ENCODE results near the gene JARID2. TPM values are rescaled to one million over a fixed set of nuclear protein-coding genes. Genes with fewer than 3 reads are reported as not detected.
A peak's percentile ranks its signal among the peaks of the same experiment; 100 is the strongest.

JARID2 gene
- polyA plus RNA-seq, 1 donor = 13.3 TPM

- no peak for DNase-seq
- H3K36me3 ChIP-seq (ENCODE audit: control insufficient read depth, insufficient read depth, low read length) = peaks cover 78% of the 10 kb centered on the region
Measured at GRCh38 chr6:15499591-15499990, 253.7 kb downstream of the JARID2 start.

GRCh38 chr6:15500078-15500740 lies 254.3 kb downstream of the JARID2 start:
- Histone ChIP-seq H3K4me1 (ENCODE audit: control insufficient read depth, insufficient read depth, low read length) (no peaks in the 10 kb centered on the region), H3K4me3 (ENCODE audit: low read length) (no peak overlapping the region), H3K27me3 (ENCODE audit: control insufficient read depth, insufficient read depth, low read length) (no peaks in the 10 kb centered on the region), H3K27ac (ENCODE audit: low read length) (no peak overlapping the region), H3K9me3 (ENCODE audit: control insufficient read depth, low read depth, low read length) (peaks cover 8% of the 10 kb centered on the region), H3K36me3 (ENCODE audit: control insufficient read depth, insufficient read depth, low read length) (peaks cover 78% of the 10 kb centered on the region)
- no peak for DNase-seq
- no CpG with 5 or more reads among the region's 16 CpGs for WGBS (ENCODE audit: insufficient coverage, low lambda C conversion rate)

More at GRCh38 chr6:15499591-15499990, 253.7 kb downstream of the JARID2 start:
- Histone ChIP-seq H3K9me3 (ENCODE audit: control insufficient read depth, low read depth, low read length) (peaks cover 8% of the 10 kb centered on the region), H3K4me3 (ENCODE audit: low read length) (no peak overlapping the region), H3K27ac (ENCODE audit: low read length) (no peak overlapping the region), H3K4me1 (ENCODE audit: control insufficient read depth, insufficient read depth, low read length) (no peaks in the 10 kb centered on the region), H3K27me3 (ENCODE audit: control insufficient read depth, insufficient read depth, low read length) (no peaks in the 10 kb centered on the region)
- 100% methylated on average over 1 of the region's 9 CpGs for WGBS (ENCODE audit: insufficient coverage, low lambda C conversion rate)

GRCh38 chr6:15500901-15501825 lies 255.3 kb downstream of the JARID2 start:
- no peak for DNase-seq
- no peaks in the 10 kb centered on the region for H3K4me1 ChIP-seq (ENCODE audit: control insufficient read depth, insufficient read depth, low read length)
- H3K4me3 ChIP-seq (ENCODE audit: low read length) = no peak overlapping the region
- no peak overlapping the region for H3K27ac ChIP-seq (ENCODE audit: low read length)
- H3K36me3 ChIP-seq (ENCODE audit: control insufficient read depth, insufficient read depth, low read length) = peaks cover 74% of the 10 kb centered on the region
- peaks cover 8% of the 10 kb centered on the region for H3K9me3 ChIP-seq (ENCODE audit: control insufficient read depth, low read depth, low read length)
- H3K27me3 ChIP-seq (ENCODE audit: control insufficient read depth, insufficient read depth, low read length) = no peaks in the 10 kb centered on the region
- no CpG with 5 or more reads among the region's 38 CpGs for WGBS (ENCODE audit: insufficient coverage, low lambda C conversion rate)

- Histone ChIP-seq H3K9me3 (ENCODE audit: control insufficient read depth, low read depth, low read length) (peaks cover 1% of the 10 kb centered on the region), H3K27ac (ENCODE audit: low read length) (no peak overlapping the region), H3K36me3 (ENCODE audit: control insufficient read depth, insufficient read depth, low read length) (peaks cover 69% of the 10 kb centered on the region), H3K27me3 (ENCODE audit: control insufficient read depth, insufficient read depth, low read length) (no peaks in the 10 kb centered on the region), H3K4me3 (ENCODE audit: low read length) (no peak overlapping the region), H3K4me1 (ENCODE audit: control insufficient read depth, insufficient read depth, low read length) (no peaks in the 10 kb centered on the region)
- DNase-seq = no peak
- 100% methylated on average over 1 of the region's 19 CpGs for WGBS (ENCODE audit: insufficient coverage, low lambda C conversion rate)
Measured at GRCh38 chr6:15501826-15502445, 256.1 kb downstream of the JARID2 start.

- Histone ChIP-seq H3K36me3 (ENCODE audit: control insufficient read depth, insufficient read depth, low read length) (peaks cover 72% of the 10 kb centered on the region), H3K27ac (ENCODE audit: low read length) (no peak overlapping the region), H3K9me3 (ENCODE audit: control insufficient read depth, low read depth, low read length) (no peaks in the 10 kb centered on the region), H3K4me1 (ENCODE audit: control insufficient read depth, insufficient read depth, low read length) (no peaks in the 10 kb centered on the region), H3K4me3 (ENCODE audit: low read length) (no peak overlapping the region), H3K27me3 (ENCODE audit: control insufficient read depth, insufficient read depth, low read length) (no peaks in the 10 kb centered on the region)
- DNase-seq = no peak
- WGBS (ENCODE audit: insufficient coverage, low lambda C conversion rate) = 100% methylated on average over 2 of the region's 20 CpGs
Measured at GRCh38 chr6:15502446-15503345, 256.8 kb downstream of the JARID2 start.

- Histone ChIP-seq H3K27ac (ENCODE audit: low read length) (no peak overlapping the region), H3K4me3 (ENCODE audit: low read length) (no peak overlapping the region), H3K27me3 (ENCODE audit: control insufficient read depth, insufficient read depth, low read length) (no peaks in the 10 kb centered on the region), H3K36me3 (ENCODE audit: control insufficient read depth, insufficient read depth, low read length) (peaks cover 70% of the 10 kb centered on the region), H3K9me3 (ENCODE audit: control insufficient read depth, low read depth, low read length) (no peaks in the 10 kb centered on the region), H3K4me1 (ENCODE audit: control insufficient read depth, insufficient read depth, low read length) (no peaks in the 10 kb centered on the region)
- no CpG with 5 or more reads among the region's 6 CpGs for WGBS (ENCODE audit: insufficient coverage, low lambda C conversion rate)
- DNase-seq = no peak
Measured at GRCh38 chr6:15503346-15503680, 257.4 kb downstream of the JARID2 start.

- Histone ChIP-seq H3K4me1 (ENCODE audit: control insufficient read depth, insufficient read depth, low read length) (no peaks in the 10 kb centered on the region), H3K4me3 (ENCODE audit: low read length) (no peak overlapping the region), H3K27me3 (ENCODE audit: control insufficient read depth, insufficient read depth, low read length) (no peaks in the 10 kb centered on the region), H3K36me3 (ENCODE audit: control insufficient read depth, insufficient read depth, low read length) (peaks cover 67% of the 10 kb centered on the region), H3K9me3 (ENCODE audit: control insufficient read depth, low read depth, low read length) (no peaks in the 10 kb centered on the region), H3K27ac (ENCODE audit: low read length) (no peak overlapping the region)
- WGBS (ENCODE audit: insufficient coverage, low lambda C conversion rate) = no CpG with 5 or more reads among the region's 12 CpGs
- no peak for DNase-seq
Measured at GRCh38 chr6:15504040-15504495, 258.2 kb downstream of the JARID2 start.

GRCh38 chr6:15504581-15505350 lies 258.9 kb downstream of the JARID2 start:
- Histone ChIP-seq H3K36me3 (ENCODE audit: control insufficient read depth, insufficient read depth, low read length) (peaks cover 64% of the 10 kb centered on the region), H3K27me3 (ENCODE audit: control insufficient read depth, insufficient read depth, low read length) (no peaks in the 10 kb centered on the region), H3K4me3 (ENCODE audit: low read length) (no peak overlapping the region), H3K9me3 (ENCODE audit: control insufficient read depth, low read depth, low read length) (no peaks in the 10 kb centered on the region), H3K4me1 (ENCODE audit: control insufficient read depth, insufficient read depth, low read length) (no peaks in the 10 kb centered on the region), H3K27ac (ENCODE audit: low read length) (peak overlapping the region; percentile 1)
- WGBS (ENCODE audit: insufficient coverage, low lambda C conversion rate) = no CpG with 5 or more reads among the region's 26 CpGs
- peak; percentile 50 to 56 for DNase-seq

GRCh38 chr6:15505463-15505918 lies 259.6 kb downstream of the JARID2 start:
- H3K27ac ChIP-seq (ENCODE audit: low read length) = peak overlapping the region; percentile 1
- H3K4me1 ChIP-seq (ENCODE audit: control insufficient read depth, insufficient read depth, low read length) = no peaks in the 10 kb centered on the region
- peak in 1 of 2 donors; percentile 8 for DNase-seq
- peaks cover 63% of the 10 kb centered on the region for H3K36me3 ChIP-seq (ENCODE audit: control insufficient read depth, insufficient read depth, low read length)
- H3K9me3 ChIP-seq (ENCODE audit: control insufficient read depth, low read depth, low read length) = no peaks in the 10 kb centered on the region
- WGBS (ENCODE audit: insufficient coverage, low lambda C conversion rate) = no CpG with 5 or more reads among the region's 18 CpGs
- H3K4me3 ChIP-seq (ENCODE audit: low read length) = no peak overlapping the region
- no peaks in the 10 kb centered on the region for H3K27me3 ChIP-seq (ENCODE audit: control insufficient read depth, insufficient read depth, low read length)
